BLaER1 treated with 17β-estradiol and CSF1 and Interleukin-3, amounts not matched to agents 10 nM and 100 nM (cell line): ENCODE data around the gene TALDO1.

Experiments used
- H3K27ac ChIP-seq, 11 experiments: shearing (Covaris generic); formaldehyde crosslinking; 2 replicates each; pipeline ENCODE4 v1.8.1; 2022
- H3K27me3 ChIP-seq, 11 experiments: shearing (Covaris generic); formaldehyde crosslinking; 2 replicates each; pipeline ENCODE4 v1.8.1; 2022
- H3K36me3 ChIP-seq, 11 experiments: shearing (Covaris generic); formaldehyde crosslinking; 2 replicates each; pipeline ENCODE4 v1.8.1; 2022
- H3K4me1 ChIP-seq, 10 experiments: shearing (Covaris generic); formaldehyde crosslinking; 2 replicates each; pipeline ENCODE4 v1.8.1; 2022
- H3K4me2 ChIP-seq, 11 experiments: shearing (Covaris generic); formaldehyde crosslinking; 2 replicates each; pipeline ENCODE4 v1.8.1; 2022
- H3K4me3 ChIP-seq, 10 experiments: shearing (Covaris generic); formaldehyde crosslinking; 2 replicates each; pipeline ENCODE4 v1.8.1; 2022
- H3K9ac ChIP-seq, 11 experiments: shearing (Covaris generic); formaldehyde crosslinking; 2 replicates each; pipeline ENCODE4 v1.8.1; 2022
- H3K9me3 ChIP-seq, 11 experiments: shearing (Covaris generic); formaldehyde crosslinking; replicated peaks in 1 of 11; 2 replicates each; pipeline ENCODE4 v1.8.1; 2022
- H4K20me1 ChIP-seq, 11 experiments: shearing (Covaris generic); formaldehyde crosslinking; 2 replicates each; pipeline ENCODE4 v1.8.1; 2022
- Cebpa-rat ChIP-seq, 11 experiments: shearing (Covaris generic); IDR thresholded peaks; 2 replicates each; pipeline ENCODE4 v1.8.1; 2022

TALDO1 gene

GRCh38 chr11:803770-804598 is 56.7 kb downstream of the TALDO1 start:
- H3K4me3 ChIP-seq: peak overlapping the region; percentile 66 to 84 (median 72)
- peak overlapping the region; percentile 92 to 100 (median 100) for H3K4me2 ChIP-seq
- no peaks in the 10 kb centered on the region for H3K27me3 ChIP-seq
- no peak for TF ChIP-seq Cebpa-rat (IDR thresholded peaks at IDR 0.05)
- H3K27ac ChIP-seq: peak overlapping the region in 8 of 11 experiments; percentile 78 to 90 (median 88); a peak in 16 of 22 replicates
- H3K9ac ChIP-seq: peak overlapping the region; percentile 78 to 87 (median 82)
- peaks cover 11 to 45% (median 38%) of the 10 kb centered on the region in 11 experiments; a peak in 20 of 22 replicates for H3K36me3 ChIP-seq
- H3K9me3 ChIP-seq: no peaks in the 10 kb centered on the region
- peaks cover 44 to 62% (median 57%) of the 10 kb centered on the region in 10 experiments for H3K4me1 ChIP-seq
- peaks cover 0 to 58% (median 23%) of the 10 kb centered on the region in 11 experiments; a peak in 15 of 22 replicates for H4K20me1 ChIP-seq

GRCh38 chr11:804599-804964 is 57.3 kb downstream of the TALDO1 start:
- Histone ChIP-seq H4K20me1 (peaks cover 0 to 52% (median 20%) of the 10 kb centered on the region in 11 experiments; a peak in 14 of 22 replicates), H3K4me3 (peak overlapping the region; percentile 66 to 84 (median 72)), H3K4me2 (peak overlapping the region; percentile 92 to 100 (median 100)), H3K9ac (peak overlapping the region; percentile 78 to 87 (median 82)), H3K27ac (peak overlapping the region in 9 of 11 experiments; percentile 78 to 90 (median 87); a peak in 17 of 22 replicates), H3K36me3 (peaks cover 6 to 39% (median 32%) of the 10 kb centered on the region in 11 experiments; a peak in 20 of 22 replicates), H3K4me1 (peaks cover 44 to 62% (median 57%) of the 10 kb centered on the region in 10 experiments), H3K27me3 (no peaks in the 10 kb centered on the region), H3K9me3 (no peaks in the 10 kb centered on the region)
- TF ChIP-seq Cebpa-rat (IDR thresholded peaks at IDR 0.05): no peak

- H3K4me1 ChIP-seq: peaks cover 53 to 72% (median 68%) of the 10 kb centered on the region in 10 experiments
- H3K27me3 ChIP-seq: no peaks in the 10 kb centered on the region
- H4K20me1 ChIP-seq: peaks cover 33 to 51% (median 47%) of the 10 kb centered on the region in 11 experiments; a peak in 21 of 22 replicates
- H3K36me3 ChIP-seq: peaks cover 27 to 36% (median 33%) of the 10 kb centered on the region in 11 experiments
- H3K27ac ChIP-seq: peak overlapping the region; percentile 94 to 99 (median 97)
- H3K4me3 ChIP-seq: peak overlapping the region; percentile 88 to 100 (median 98)
- H3K9ac ChIP-seq: peak overlapping the region; percentile 94 to 100 (median 98)
- no peak for TF ChIP-seq Cebpa-rat (IDR thresholded peaks at IDR 0.05)
- no peaks in the 10 kb centered on the region for H3K9me3 ChIP-seq
- peak overlapping the region; percentile 82 to 100 (median 95) for H3K4me2 ChIP-seq
Observed at GRCh38 chr11:808427-809286, 61.4 kb downstream of the TALDO1 start.

GRCh38 chr11:809287-810039 is 62.2 kb downstream of the TALDO1 start, which contains the start of gene RPLP2:
Gene RPLP2 (plus strand): TSS chr11:809967. CDS start chr11:810235, 268 bp downstream.
- Histone ChIP-seq H3K36me3 (peaks cover 33 to 44% (median 39%) of the 10 kb centered on the region in 11 experiments), H3K4me1 (peaks cover 45 to 68% (median 62%) of the 10 kb centered on the region in 10 experiments), H3K4me3 (peak within 1 kb of the TSS; percentile 88 to 100 (median 98)), H3K4me2 (peak within 1 kb of the TSS; percentile 89 to 100 (median 98)), H3K27me3 (no peaks in the 10 kb centered on the region), H3K9ac (peak within 1 kb of the TSS; percentile 94 to 100 (median 98)), H3K27ac (peak within 1 kb of the TSS; percentile 94 to 99 (median 97)), H3K9me3 (no peaks in the 10 kb centered on the region), H4K20me1 (peaks cover 33 to 51% (median 48%) of the 10 kb centered on the region in 11 experiments; a peak in 21 of 22 replicates)
- TF ChIP-seq Cebpa-rat (IDR thresholded peaks at IDR 0.05): no peak

- H3K27me3 ChIP-seq: no peaks in the 10 kb centered on the region
- no peaks in the 10 kb centered on the region for H3K9me3 ChIP-seq
- peaks cover 41 to 64% (median 58%) of the 10 kb centered on the region in 10 experiments for H3K4me1 ChIP-seq
- peak overlapping the region; percentile 94 to 100 (median 98) for H3K9ac ChIP-seq
- peak overlapping the region; percentile 88 to 99 (median 95) for H3K4me2 ChIP-seq
- H3K27ac ChIP-seq: peak overlapping the region; percentile 94 to 99 (median 97)
- peak overlapping the region; percentile 88 to 100 (median 98) for H3K4me3 ChIP-seq
- peaks cover 33 to 53% (median 51%) of the 10 kb centered on the region in 11 experiments; a peak in 21 of 22 replicates for H4K20me1 ChIP-seq
- TF ChIP-seq Cebpa-rat (IDR thresholded peaks at IDR 0.05): no peak
- peaks cover 35 to 50% (median 45%) of the 10 kb centered on the region in 11 experiments for H3K36me3 ChIP-seq
Observed at GRCh38 chr11:810040-810567, 62.8 kb downstream of the TALDO1 start.

GRCh38 chr11:811446-812245 is 64.4 kb downstream of the TALDO1 start:
- TF ChIP-seq Cebpa-rat (IDR thresholded peaks at IDR 0.05): no peak
- no peaks in the 10 kb centered on the region for H3K27me3 ChIP-seq
- peak overlapping the region; percentile 88 to 99 (median 95) for H3K4me2 ChIP-seq
- H3K27ac ChIP-seq: peak overlapping the region; percentile 31 to 99 (median 96); a peak in 20 of 22 replicates
- peaks cover 30 to 50% (median 47%) of the 10 kb centered on the region in 10 experiments for H3K4me1 ChIP-seq
- H4K20me1 ChIP-seq: peaks cover 33 to 68% (median 64%) of the 10 kb centered on the region in 11 experiments; a peak in 21 of 22 replicates
- H3K36me3 ChIP-seq: peaks cover 38 to 64% (median 55%) of the 10 kb centered on the region in 11 experiments
- no peaks in the 10 kb centered on the region for H3K9me3 ChIP-seq
- H3K9ac ChIP-seq: peak overlapping the region; percentile 94 to 100 (median 98)
- H3K4me3 ChIP-seq: peak overlapping the region; percentile 88 to 100 (median 98)

GRCh38 chr11:812390-812789 is 65.1 kb downstream of the TALDO1 start:
- Histone ChIP-seq H3K9ac (peak overlapping the region; percentile 94 to 100 (median 98); a peak in 20 of 22 replicates), H3K4me1 (peaks cover 30 to 47% (median 45%) of the 10 kb centered on the region in 10 experiments), H3K9me3 (no peaks in the 10 kb centered on the region), H4K20me1 (peaks cover 33 to 71% (median 64%) of the 10 kb centered on the region in 11 experiments; a peak in 21 of 22 replicates), H3K4me3 (peak overlapping the region in 9 of 10 experiments; percentile 21 to 100 (median 98); a peak in 14 of 20 replicates), H3K27ac (peak overlapping the region in 10 of 11 experiments; percentile 23 to 99 (median 96); a peak in 14 of 22 replicates), H3K4me2 (peak overlapping the region; percentile 88 to 99 (median 95)), H3K27me3 (no peaks in the 10 kb centered on the region), H3K36me3 (peaks cover 38 to 64% (median 55%) of the 10 kb centered on the region in 11 experiments)
- TF ChIP-seq Cebpa-rat (IDR thresholded peaks at IDR 0.05): no peak
